H1 (cell line): ENCODE results near the gene ZXDC. TPM values are rescaled to one million over a fixed set of nuclear protein-coding genes. Genes with fewer than 3 reads are reported as not detected.

ENCODE experiments used
- CTCF ChIA-PET: fragments of 300-600 bp; sonication (Branson Sonifier 250); formaldehyde crosslinking; loops from one replicate; lab custom pipeline; 2021; ENCODE audit not compliant: partially characterized antibody; lab: Charles Lee
- POLR2A ChIA-PET: fragments of 300-600 bp; sonication (Branson Sonifier 250); formaldehyde crosslinking; loops from one replicate; lab custom pipeline; 2021; ENCODE audit warnings: inconsistent platforms; ENCODE audit not compliant: partially characterized antibody; lab: Charles Lee
- DNase-seq, 2 experiments: peaks; one replicate each; pipeline versions ENCODE4 v3.0.0 to v3.0.0-alpha.2; 2010 to 2022; ENCODE audit warnings: low spot score in 2 of 2, low read depth in 1 of 2, mixed read lengths in 1 of 2
- FAIRE-seq: peaks from 2 replicates; lab custom pipeline; 2011; peaks lifted over from hg19 to GRCh38; lab: Jason Lieb, UNC
- H2AFZ ChIP-seq: 2 replicates; pipeline ENCODE4 v1.8.1; 2012; ENCODE audit warnings: low read length, inconsistent platforms
- H2AK5ac ChIP-seq: 2 replicates; pipeline ENCODE4 v1.6.1; 2013; ENCODE audit warnings: low read depth, low read length
- H2BK120ac ChIP-seq: replicated peaks from 2 replicates; pipeline ENCODE3; 2013; ENCODE audit warnings: low read depth, low read length, inconsistent platforms
- H2BK12ac ChIP-seq: 2 replicates; pipeline ENCODE4 v1.6.1; 2013; ENCODE audit warnings: low read depth, low read length
- H2BK15ac ChIP-seq: 2 replicates; pipeline ENCODE4 v1.6.1; 2013; ENCODE audit warnings: low read length
- H2BK20ac ChIP-seq: 2 replicates; pipeline ENCODE4 v1.6.1; 2013; ENCODE audit warnings: low read length
- H2BK5ac ChIP-seq: 2 replicates; pipeline ENCODE4 v1.6.1; 2013; ENCODE audit warnings: low read depth, low read length
- H3K14ac ChIP-seq: 2 replicates; pipeline ENCODE4 v1.6.1; 2013; ENCODE audit warnings: inconsistent platforms; ENCODE audit not compliant: insufficient read length
- H3K18ac ChIP-seq: 2 replicates; pipeline ENCODE4 v1.6.1; 2013; ENCODE audit warnings: low read length; ENCODE audit errors: extremely low read depth
- H3K23ac ChIP-seq: 2 replicates; pipeline ENCODE4 v1.6.1; 2013; ENCODE audit warnings: inconsistent platforms; ENCODE audit not compliant: insufficient read length
- H3K23me2 ChIP-seq: 2 replicates; pipeline ENCODE4 v1.6.1; 2013; ENCODE audit warnings: low read depth, low read length
- H3K27ac ChIP-seq: 2 replicates; pipeline ENCODE4 v1.6.1; 2011; ENCODE audit warnings: low read depth, low read length, inconsistent platforms
- H3K27me3 ChIP-seq, 4 experiments: replicated peaks in 1 of 4; 1 replicate in 1 of 4; 2 replicates in 3 of 4; pipeline versions ENCODE4 v1.6.1 to v1.8.1; 2011 to 2013; ENCODE audit warnings: low read length in 3 of 4, mild to moderate bottlenecking in 3 of 4, inconsistent platforms in 2 of 4, mixed read lengths in 2 of 4, moderate library complexity in 1 of 4; ENCODE audit not compliant: control insufficient read depth in 3 of 4, insufficient read depth in 3 of 4; ENCODE audit errors: extremely low read depth in 1 of 4
- H3K36me3 ChIP-seq, 4 experiments: 2 replicates each; pipeline versions ENCODE4 v1.6.1 to v1.8.1; 2011 to 2013; ENCODE audit warnings: mild to moderate bottlenecking in 4 of 4, low read length in 3 of 4, moderate library complexity in 2 of 4, control low read depth in 1 of 4, inconsistent platforms in 1 of 4; ENCODE audit not compliant: insufficient read depth in 4 of 4, control insufficient read depth in 2 of 4
- H3K4ac ChIP-seq: replicated peaks from 2 replicates; pipeline ENCODE3; 2013; ENCODE audit warnings: low read length, low read depth, mixed read lengths, inconsistent platforms; ENCODE audit not compliant: insufficient read length
- H3K4me1 ChIP-seq, 4 experiments: replicated peaks in 1 of 4; 1 replicate in 1 of 4; 2 replicates in 3 of 4; pipeline versions ENCODE4 v1.6.1 to v1.8.1; 2011 to 2013; ENCODE audit warnings: low read length in 3 of 4, inconsistent platforms in 2 of 4, mixed read lengths in 1 of 4; ENCODE audit not compliant: insufficient read depth in 4 of 4, control insufficient read depth in 3 of 4
- H3K4me2 ChIP-seq, 2 experiments: 2 replicates each; pipeline versions ENCODE4 v1.6.1 to v1.8.1; 2011 to 2013; ENCODE audit warnings: low read depth in 2 of 2, low read length in 2 of 2, control low read depth in 1 of 2, inconsistent platforms in 1 of 2, mild to moderate bottlenecking in 1 of 2; ENCODE audit not compliant: insufficient read depth in 1 of 2
- H3K4me3 ChIP-seq, 4 experiments: fragments of 200-600, 300-600 bp in 1 of 4; sonication (generic), shearing (Covaris generic), sonication (Bioruptor Twin) in 1 of 4; 2 replicates each; pipeline versions ENCODE4 v1.5.1 to v1.8.1; 2011 to 2016; ENCODE audit warnings: low read length in 4 of 4, low read depth in 3 of 4, control low read depth in 2 of 4, inconsistent platforms in 2 of 4, mild to moderate bottlenecking in 2 of 4, mixed read lengths in 1 of 4, moderate library complexity in 1 of 4; ENCODE audit not compliant: insufficient read depth in 2 of 4; ENCODE audit errors: extremely low read depth in 1 of 4
- H3K56ac ChIP-seq: replicated peaks from 2 replicates; pipeline ENCODE3; 2013; ENCODE audit warnings: low read depth, mild to moderate bottlenecking, mixed read lengths, low read length, inconsistent platforms; ENCODE audit not compliant: insufficient read length
- H3K79me1 ChIP-seq: 2 replicates; pipeline ENCODE4 v1.6.1; 2013; ENCODE audit warnings: low read depth, low read length, control low read depth
- H3K79me2 ChIP-seq, 2 experiments: 2 replicates each; pipeline versions ENCODE4 v1.6.1 to v1.8.1; 2012 to 2013; ENCODE audit warnings: low read length in 2 of 2, mild to moderate bottlenecking in 2 of 2, inconsistent platforms in 1 of 2; ENCODE audit not compliant: insufficient read depth in 2 of 2, control insufficient read depth in 1 of 2
- H3K9ac ChIP-seq, 4 experiments: replicated peaks in 1 of 4; 1 replicate in 1 of 4; 2 replicates in 3 of 4; pipeline versions ENCODE4 v1.6.1 to v1.8.1; 2011 to 2013; ENCODE audit warnings: low read depth in 3 of 4, low read length in 3 of 4, control low read depth in 2 of 4, mild to moderate bottlenecking in 2 of 4, moderate library complexity in 2 of 4, inconsistent platforms in 1 of 4; ENCODE audit errors: extremely low read depth in 1 of 4
- H3K9me3 ChIP-seq, 2 experiments: 2 replicates each; pipeline versions ENCODE4 v1.6.1 to v1.8.1; 2012 to 2013; ENCODE audit warnings: mild to moderate bottlenecking in 2 of 2, moderate library complexity in 2 of 2, control low read depth in 1 of 2, inconsistent platforms in 1 of 2, low read depth in 1 of 2, low read length in 1 of 2, mixed read lengths in 1 of 2; ENCODE audit not compliant: insufficient read depth in 2 of 2
- H4K20me1 ChIP-seq, 2 experiments: replicated peaks in 1 of 2; 2 replicates each; pipeline versions ENCODE3 to v1.8.1; 2011 to 2013; ENCODE audit warnings: inconsistent platforms in 2 of 2, low read length in 2 of 2, mild to moderate bottlenecking in 1 of 2; ENCODE audit not compliant: insufficient read depth in 2 of 2, control insufficient read depth in 1 of 2
- H4K5ac ChIP-seq: 2 replicates; pipeline ENCODE4 v1.6.1; 2013; ENCODE audit warnings: low read length, low read depth, mixed read lengths, inconsistent platforms; ENCODE audit not compliant: insufficient read length
- H4K8ac ChIP-seq: 2 replicates; pipeline ENCODE4 v1.8.0; 2013; ENCODE audit warnings: mild to moderate bottlenecking, moderate library complexity, low read length, inconsistent platforms; ENCODE audit not compliant: insufficient read depth; ENCODE audit errors: extremely low read depth
- H4K91ac ChIP-seq: replicated peaks from 2 replicates; pipeline ENCODE3; 2013; ENCODE audit warnings: low read length, mixed read lengths, inconsistent platforms; ENCODE audit not compliant: insufficient read length
- ASH2L ChIP-seq: fragments of 200-600, 300-600 bp; sonication (generic); IDR thresholded peaks from one replicate; pipeline ENCODE4 v1.7.1; 2017; ENCODE audit warnings: low read length
- WGBS, 2 experiments: shearing (Covaris generic) in 1 of 2; methylation state at CpG; one replicate each; pipeline versions ENCODE4 v1.1.6 to v1.1.7; 2013 to 2015; ENCODE audit warnings: low lambda C conversion rate in 2 of 2, mixed read lengths in 2 of 2, inconsistent platforms in 1 of 2, low coverage in 1 of 2, missing lambda C conversion rate in 1 of 2; ENCODE audit not compliant: insufficient replicate concordance in 2 of 2, insufficient coverage in 1 of 2, insufficient read length in 1 of 2; ENCODE audit errors: extremely low coverage in 1 of 2, missing lambda C conversion rate in 1 of 2; 5-methylcytosine and 5-hydroxymethylcytosine counted together
- polyA plus RNA-seq, 7 experiments: library from polyadenylated mRNA; depleted of rRNA in 3 of 7; stranded (reverse) in 5 of 7; unstranded in 2 of 7; fragments of >200 nt in 5 of 7; fragments of 200-250 nt in 2 of 7; gene quantifications; 1 replicate in 5 of 7; 2 replicates in 1 of 7; 4 replicates in 1 of 7; pipeline versions ENCODE4 v1.2.1 to v1.2.3, GENCODE V29; 2011 to 2013; ENCODE audit warnings: missing spikeins in 2 of 7, mixed read lengths in 2 of 7
- total RNA-seq: library from RNA; stranded (reverse); fragmentation: NEBNext Ultra II Directional; extraction: Animal tissue kit (Norgen Biotek cat#: 25700); gene quantifications from 2 replicates; pipeline ENCODE4 v1.2.1, GENCODE V29; 2021
- TF ChIP-seq, protein P1 (sequence below): IDR thresholded peaks from 2 replicates; pipeline ENCODE4 v1.6.1; 2012; ENCODE audit warnings: inconsistent platforms

The ZXDC gene
- total and polyA plus RNA-seq, 2 of the 8 experiments (the other 6 are each of a cell fraction or from before 2014, with no cell fraction given), result 12.7 to 24.3 TPM

DNA sequence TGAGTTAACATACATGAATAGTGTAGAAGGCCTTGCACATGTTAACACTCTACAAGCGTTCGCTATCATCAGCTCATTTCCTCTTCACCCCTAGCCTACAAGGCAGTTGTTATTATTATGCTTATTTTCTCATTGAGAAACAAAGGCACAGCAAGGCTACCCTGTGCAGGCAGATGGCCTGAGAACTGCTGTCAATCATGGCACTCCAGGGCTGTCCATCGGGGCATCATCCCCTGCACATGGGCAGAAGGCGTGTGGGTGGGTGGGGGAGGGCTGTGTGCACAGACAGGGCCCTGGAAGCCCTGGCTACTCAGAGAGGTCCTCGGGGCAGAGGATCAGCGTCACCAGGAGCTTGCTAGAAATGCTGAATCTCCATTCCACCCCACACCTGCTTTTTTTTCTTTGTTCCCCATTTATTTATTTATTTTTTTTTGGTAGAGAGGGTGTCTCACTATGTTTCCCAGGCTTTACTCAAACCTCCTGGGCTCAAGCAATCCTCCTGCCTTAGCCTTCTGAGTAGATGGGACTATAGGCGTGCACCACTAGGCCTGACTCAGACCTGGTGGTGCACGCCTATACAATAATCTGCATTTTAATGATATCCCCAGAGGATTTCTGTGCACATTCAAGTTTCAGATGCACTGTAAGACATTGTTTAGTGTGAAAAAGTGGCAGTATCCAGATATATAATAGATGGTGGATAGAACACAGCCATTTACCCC, 9.6 kb upstream of the ZXDC start:
- H3K4me3 ChIP-seq, result peak overlapping the region in 1 of 4 experiments; percentile 31; a peak in 1 of 8 replicates
- H2BK120ac ChIP-seq, result peak overlapping the region; percentile 34
- no peak overlapping the region for H3K14ac ChIP-seq
- H3K4me2 ChIP-seq, result peak overlapping the region; percentile 36 to 38; a peak in 3 of 4 replicates
- DNase-seq, result no peak
- peak overlapping the region; percentile 63; the same call in 1 of the 2 replicates for H2BK20ac ChIP-seq
- no peak overlapping the region for H2AK5ac ChIP-seq
- H4K20me1 ChIP-seq, result no peaks in the 10 kb centered on the region
- POLR2A ChIA-PET, result interaction anchor here (1.6 to 4.6 kb wide), 2 partner anchors 10 to 20 kb away, joined by 3 to 23 read pairs; partner anchors contain the start of gene ZXDC
- WGBS, 2 experiments, result 57% methylated on average over 7 of the region's 8 CpGs; no CpG with 5 or more reads in 1 of the 2 experiments
- H2AFZ ChIP-seq, result no peak overlapping the region
- no peaks in the 10 kb centered on the region for H3K79me1 ChIP-seq
- H2BK5ac ChIP-seq, result no peak overlapping the region
- FAIRE-seq, result no peak
- H3K9ac ChIP-seq, result no peak overlapping the region
- CTCF ChIA-PET, result interaction anchor here (0.6 to 5.7 kb wide), 5 partner anchors 13 to 230 kb away, joined by 3 to 49 read pairs (median 3); no protein-coding TSS in a partner anchor
- H4K91ac ChIP-seq, result peak overlapping the region; percentile 92
- H3K4me1 ChIP-seq, result peaks cover 0 to 22% (median 9%) of the 10 kb centered on the region in 4 experiments; a peak in 6 of 7 replicates
- H4K8ac ChIP-seq, result no peak overlapping the region
- no peak overlapping the region for H2BK15ac ChIP-seq
- H3K23ac ChIP-seq, result no peak overlapping the region
- no peak overlapping the region for H3K4ac ChIP-seq
- no peak overlapping the region for H3K56ac ChIP-seq
- TF ChIP-seq, protein P1, sequence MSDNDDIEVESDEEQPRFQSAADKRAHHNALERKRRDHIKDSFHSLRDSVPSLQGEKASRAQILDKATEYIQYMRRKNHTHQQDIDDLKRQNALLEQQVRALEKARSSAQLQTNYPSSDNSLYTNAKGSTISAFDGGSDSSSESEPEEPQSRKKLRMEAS, result 0 out of 2 replicates have a peak, but pooled peaks have one; percentile 8
- TF ChIP-seq ASH2L, result no peak
- 0 out of 7 replicates have a peak, but pooled peaks cover 0 to 2% (median 0%) of the 10 kb centered on the region in 4 experiments for H3K27me3 ChIP-seq
- H3K27ac ChIP-seq, result no peak overlapping the region; the same call in 1 of the 2 replicates
- H4K5ac ChIP-seq, result no peak overlapping the region
- no peak overlapping the region for H2BK12ac ChIP-seq
- no peaks in the 10 kb centered on the region for H3K36me3 ChIP-seq
- no peaks in the 10 kb centered on the region for H3K79me2 ChIP-seq
- no peaks in the 10 kb centered on the region for H3K9me3 ChIP-seq
- no peak overlapping the region for H3K18ac ChIP-seq
- H3K23me2 ChIP-seq, result no peaks in the 10 kb centered on the region
